HFFc6 (cell line): ENCODE results near the gene FTCD. TPM values are rescaled to one million over a fixed set of nuclear protein-coding genes. Genes with fewer than 3 reads are reported as not detected.
A peak's percentile ranks its signal among the peaks of the same experiment; 100 is the strongest.

Experiments used
- DNase-seq: peaks from one replicate; pipeline ENCODE4 v3.0.0-alpha.2; 2018
- H3K27ac Mint-ChIP-seq: 2 replicates; pipeline ENCODE4 v1.8.0; 2020; ENCODE audit warnings: mild to moderate bottlenecking, mixed read lengths
- H3K27me3 Mint-ChIP-seq: 2 replicates; pipeline ENCODE4 v1.8.0; 2021; ENCODE audit warnings: mild to moderate bottlenecking, moderate library complexity, mixed read lengths; ENCODE audit not compliant: insufficient read depth
- H3K36me3 Mint-ChIP-seq: 2 replicates; pipeline ENCODE4 v1.8.0; 2021; ENCODE audit warnings: low read depth, mixed read lengths
- H3K4me1 Mint-ChIP-seq: 2 replicates; pipeline ENCODE4 v1.8.0; 2020; ENCODE audit warnings: low read depth, mixed read lengths
- H3K4me3 Mint-ChIP-seq: 2 replicates; pipeline ENCODE4 v1.8.0; 2020; ENCODE audit warnings: mild to moderate bottlenecking, moderate library complexity, mixed read lengths
- H3K9me3 Mint-ChIP-seq: 2 replicates; pipeline ENCODE4 v1.8.0; 2020; ENCODE audit warnings: mild to moderate bottlenecking, mixed read lengths
- CTCF ChIP-seq: fragments of 200-600 bp; sonication (generic); IDR thresholded peaks from 2 replicates; pipeline ENCODE4 v1.5.0; 2021; ENCODE audit warnings: antibody characterized with exemption, mild to moderate bottlenecking
- total RNA-seq, 6 experiments: library from RNA; stranded (reverse); fragmentation: NEBNext Ultra II Directional; extraction: Animal tissue kit (Norgen Biotek cat#: 25700); gene quantifications; 2 replicates in 1 of 6; 3 replicates in 5 of 6; pipeline ENCODE4 v1.2.3, GENCODE V29; 2021

Gene FTCD
- total RNA-seq, 6 experiments from 2014 or later = 0.12 to 1.2 (median 0.17) TPM; not detected in 1

GRCh38 chr21:46095083-46095719 lies 60.2 kb downstream of the FTCD start:
- peaks cover 10% of the 10 kb centered on the region for H3K36me3 Mint-ChIP-seq
- TF ChIP-seq CTCF = no peak
- DNase-seq = no peak
- no peak overlapping the region for H3K27ac Mint-ChIP-seq
- peaks cover 35% of the 10 kb centered on the region for H3K4me1 Mint-ChIP-seq
- peaks cover 7% of the 10 kb centered on the region; the same call in 1 of the 2 replicates for H3K27me3 Mint-ChIP-seq
- no peak overlapping the region for H3K4me3 Mint-ChIP-seq
- peaks cover 10% of the 10 kb centered on the region for H3K9me3 Mint-ChIP-seq

- DNase-seq = no peak
- no peak overlapping the region for H3K4me3 Mint-ChIP-seq
Observed at GRCh38 chr21:46094401-46095082, 60.8 kb downstream of the FTCD start.

GRCh38 chr21:46093668-46094400 lies 61.5 kb downstream of the FTCD start:
- H3K27ac Mint-ChIP-seq = no peak overlapping the region
- peaks cover 29% of the 10 kb centered on the region for H3K4me1 Mint-ChIP-seq
- DNase-seq = no peak
- peaks cover 5% of the 10 kb centered on the region; the same call in 1 of the 2 replicates for H3K27me3 Mint-ChIP-seq
- no peak overlapping the region for H3K4me3 Mint-ChIP-seq
- H3K36me3 Mint-ChIP-seq = peaks cover 13% of the 10 kb centered on the region
- peaks cover 16% of the 10 kb centered on the region for H3K9me3 Mint-ChIP-seq
- TF ChIP-seq CTCF = no peak

More at GRCh38 chr21:46094401-46095082, 60.8 kb downstream of the FTCD start:
- Mint-ChIP-seq H3K9me3 (peaks cover 15% of the 10 kb centered on the region), H3K36me3 (peaks cover 12% of the 10 kb centered on the region), H3K4me1 (peaks cover 29% of the 10 kb centered on the region), H3K27me3 (peaks cover 5% of the 10 kb centered on the region; the same call in 1 of the 2 replicates), H3K27ac (no peak overlapping the region)
- no peak for TF ChIP-seq CTCF

GRCh38 chr21:46092811-46093667 lies 62.3 kb downstream of the FTCD start:
- H3K4me1 Mint-ChIP-seq = peaks cover 29% of the 10 kb centered on the region
- no peak for DNase-seq
- peak overlapping the region; percentile 98 for H3K27ac Mint-ChIP-seq
- peaks cover 21% of the 10 kb centered on the region for H3K36me3 Mint-ChIP-seq
- peaks cover 24% of the 10 kb centered on the region for H3K9me3 Mint-ChIP-seq
- TF ChIP-seq CTCF = 0 out of 2 replicates have a peak, but pooled peaks have one; percentile 25
- H3K4me3 Mint-ChIP-seq = peak overlapping the region; percentile 86
- peaks cover 5% of the 10 kb centered on the region; the same call in 1 of the 2 replicates for H3K27me3 Mint-ChIP-seq
